ENCODE results near the gene HOOK1.

GRCh38 chr1:59866462-59866861, 51.7 kb downstream of the HOOK1 start:
- TF ChIP-seq POLR2A (IDR thresholded peaks at IDR 0.05) (no peak), CTCF (IDR thresholded peaks at IDR 0.05) (no peak), POLR2AphosphoS5 (IDR thresholded peaks at IDR 0.05) (no peak)
